Testis (tissue), 3 donors: ENCODE measurements around the gene SMARCC2. TPM values are rescaled to one million over a fixed set of nuclear protein-coding genes. Genes with fewer than 3 reads are reported as not detected.

Source experiments
- DNase-seq: peaks from one replicate; pipeline ENCODE4 v3.0.0-alpha.2; 2019
- H3K27ac ChIP-seq, 2 donors: fragments of 200-600 bp; sonication (generic); one replicate each; pipeline ENCODE4 v1.5.1; 2019
- H3K27me3 ChIP-seq: fragments of 200-600 bp; sonication (generic); one replicate; pipeline ENCODE4 v1.5.1; 2019
- H3K36me3 ChIP-seq: fragments of 200-600 bp; sonication (generic); one replicate; pipeline ENCODE4 v1.5.1; 2017; ENCODE audit warnings: low read depth; ENCODE audit errors: missing control alignments
- H3K4me1 ChIP-seq: fragments of 200-600 bp; sonication (generic); one replicate; pipeline ENCODE4 v1.5.1; 2019
- H3K4me3 ChIP-seq, 2 donors: fragments of 200-600 bp; sonication (generic); one replicate each; pipeline ENCODE4 v1.5.1; 2017 to 2019
- H3K9me3 ChIP-seq: fragments of 200-600 bp; sonication (generic); one replicate; pipeline ENCODE4 v1.5.1; 2017
- CTCF ChIP-seq, 3 experiments: fragments of 450-650 bp in 2 of 3; fragments of 200-600 bp in 1 of 3; sonication (generic) in 1 of 3; IDR thresholded peaks; one replicate each; pipeline ENCODE4 v1.5.1; 2016 to 2019; ENCODE audit warnings: antibody characterized with exemption in 3 of 3, mild to moderate bottlenecking in 2 of 3, moderate library complexity in 1 of 3
- POLR2A ChIP-seq: fragments of 450-650 bp; IDR thresholded peaks from one replicate; pipeline ENCODE4 v1.6.1; 2017; ENCODE audit warnings: antibody characterized with exemption, mild to moderate bottlenecking, moderate library complexity
- WGBS, 2 donors: methylation state at CpG; one replicate each; pipeline ENCODE4 v1.1.5; 2018; 5-methylcytosine and 5-hydroxymethylcytosine counted together
- intact Hi-C: fragments of 100-400 bp; cut with DNase I; formaldehyde crosslinking; loops from one replicate; pipeline ENCODE4 v1.15.1; 2023; ENCODE audit warnings: low total_unique reads
- polyA plus RNA-seq: library from polyadenylated mRNA; stranded (reverse); fragments of 350-450 nt; fragmentation: Illumina TruSeq; extraction: RNeasy Lipid Tissue Mini Kit (QIAGEN cat#74804); gene quantifications from one replicate; pipeline ENCODE4 v1.2.3, GENCODE V29; 2014; ENCODE audit warnings: low read depth, low replicate concordance; ENCODE audit not compliant: insufficient read depth
- total RNA-seq, 2 donors: library from RNA; depleted of rRNA; stranded (reverse); fragments of >200 nt; gene quantifications; one replicate each; pipeline ENCODE4 v1.2.3, GENCODE V29; 2016

The SMARCC2 gene
- total and polyA plus RNA-seq, 3 donors from 2014 or later: 69.5 to 148 (median 106) TPM

GRCh38 chr12:56165369-56165768 lies 23.9 kb downstream of the SMARCC2 start:
- H3K27me3 ChIP-seq: no peaks in the 10 kb centered on the region
- WGBS, 2 donors: 17 to 70% methylated on average over 1 to 4 of the region's 4 CpGs
- no peak overlapping the region for H3K4me3 ChIP-seq
- intact Hi-C loops: no loop called here
- peaks cover 14% of the 10 kb centered on the region for H3K4me1 ChIP-seq
- no peak for DNase-seq
- H3K36me3 ChIP-seq: no peaks in the 10 kb centered on the region
- H3K9me3 ChIP-seq: no peaks in the 10 kb centered on the region
- no peak for TF ChIP-seq CTCF (IDR thresholded peaks at IDR 0.05)
- no peak for TF ChIP-seq POLR2A
- H3K27ac ChIP-seq: no peak overlapping the region

GRCh38 chr12:56164345-56164729 lies 24.9 kb downstream of the SMARCC2 start:
- 89% methylated on average over 17 of the region's 17 CpGs for WGBS, 2 donors
- Histone ChIP-seq H3K4me3 (no peak overlapping the region), H3K27ac (no peak overlapping the region), H3K36me3 (no peaks in the 10 kb centered on the region), H3K27me3 (no peaks in the 10 kb centered on the region), H3K4me1 (peaks cover 24% of the 10 kb centered on the region), H3K9me3 (no peaks in the 10 kb centered on the region)
- TF ChIP-seq POLR2A (no peak), CTCF (IDR thresholded peaks at IDR 0.05) (no peak)
- intact Hi-C loops: loop anchor here (5.0 kb wide), 1 partner anchor 37 kb away; the partner anchor contains the start of gene ESYT1
- no peak for DNase-seq

DNA sequence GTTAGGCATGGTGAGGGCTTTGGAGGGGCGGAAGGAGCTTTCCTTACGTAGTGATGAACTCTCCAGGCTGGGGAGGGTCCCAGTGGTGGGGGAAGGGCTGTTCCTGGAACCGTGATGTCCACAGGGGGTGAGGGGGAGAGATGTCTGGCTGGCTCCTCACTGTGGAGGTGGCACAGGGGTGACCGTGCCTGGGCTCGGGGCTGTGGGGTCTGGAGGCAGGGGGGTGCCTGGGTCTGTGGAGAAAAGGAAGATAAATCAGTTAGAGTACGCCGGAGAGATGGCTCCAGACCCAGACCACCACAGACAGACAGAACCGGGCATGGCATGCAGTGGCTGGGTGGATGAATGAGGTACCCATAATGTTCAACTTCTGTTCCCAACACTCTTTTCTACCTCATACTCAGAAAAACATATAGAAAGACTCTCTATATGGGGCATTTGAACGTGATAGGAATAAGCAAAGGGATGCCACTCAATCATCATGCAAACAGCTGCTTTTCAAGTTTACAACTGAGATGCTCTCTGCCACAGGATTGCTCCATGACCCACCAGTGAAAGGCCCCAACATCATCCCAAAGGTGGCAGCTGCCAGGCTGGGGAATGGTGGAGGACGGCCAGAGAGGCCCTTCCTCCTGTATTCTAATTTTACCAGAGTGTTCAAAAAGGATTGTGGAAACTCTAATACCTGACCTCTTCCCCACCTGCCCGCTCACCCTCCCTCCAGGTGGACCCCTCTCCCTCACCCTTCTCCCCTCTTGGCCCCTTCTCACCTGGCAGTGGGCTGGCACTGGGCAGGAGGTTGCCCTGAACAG lies 25.5 kb downstream of the SMARCC2 start:
- no peaks in the 10 kb centered on the region for H3K36me3 ChIP-seq
- no peak for DNase-seq

DNA sequence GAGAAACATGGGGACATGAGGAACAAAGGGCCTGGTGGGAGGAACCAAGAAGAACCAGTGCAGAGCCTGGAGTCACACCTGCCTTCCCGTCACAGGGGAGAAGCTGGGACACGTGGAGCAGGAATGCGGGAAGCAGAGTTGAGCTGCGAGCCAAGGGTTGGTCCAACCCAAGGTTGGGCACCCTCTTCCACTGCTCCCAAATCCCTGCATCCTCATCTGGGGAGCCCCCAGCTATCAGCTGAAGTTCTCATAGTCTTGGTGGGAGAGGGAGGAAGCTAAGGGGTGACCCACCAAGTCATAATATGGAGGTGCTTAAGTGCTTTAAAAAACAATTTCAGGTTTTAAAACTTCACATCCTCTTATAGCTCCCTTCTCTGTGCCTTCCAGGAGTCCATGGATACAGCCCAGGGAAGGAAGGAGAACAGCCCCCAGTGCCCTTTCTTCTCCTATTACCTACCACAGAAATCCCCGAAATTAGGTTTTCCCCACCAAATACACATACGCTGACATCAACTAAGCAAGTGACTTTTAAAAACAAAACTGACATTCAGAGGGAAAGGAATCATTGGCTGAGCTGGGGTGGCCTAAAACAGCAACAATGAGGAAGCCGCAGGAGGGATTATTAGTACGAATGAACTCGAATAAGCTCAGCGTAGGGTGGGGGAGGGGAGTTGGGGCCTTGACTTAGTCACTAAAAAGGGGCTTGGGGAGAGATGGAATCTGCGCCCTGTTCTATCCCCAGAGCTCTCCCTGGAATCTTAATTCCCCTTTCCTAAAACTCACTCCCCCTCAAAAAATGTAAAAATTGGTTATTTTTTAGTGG lies 26.6 kb downstream of the SMARCC2 start:
- Histone ChIP-seq H3K27ac (no peak overlapping the region), H3K36me3 (no peaks in the 10 kb centered on the region), H3K9me3 (no peaks in the 10 kb centered on the region), H3K4me1 (peaks cover 25% of the 10 kb centered on the region), H3K4me3 (no peak overlapping the region), H3K27me3 (no peaks in the 10 kb centered on the region)
- 58 to 69% methylated on average over 11 of the region's 11 CpGs for WGBS, 2 donors
- intact Hi-C loops: loop anchor here (5.0 kb wide), 1 partner anchor 35 kb away; the partner anchor contains the start of gene ESYT1
- DNase-seq: no peak
- TF ChIP-seq CTCF (IDR thresholded peaks at IDR 0.05) (no peak), POLR2A (no peak)

More for the DNA sequence above, 25.5 kb downstream of the SMARCC2 start:
- H3K9me3 ChIP-seq: no peaks in the 10 kb centered on the region
- H3K4me1 ChIP-seq: peaks cover 25% of the 10 kb centered on the region
- intact Hi-C loops: loop anchor here (5.0 kb wide), 1 partner anchor 36 kb away; the partner anchor contains the start of gene ESYT1
- WGBS, 2 donors: 63 to 77% methylated on average over 10 to 11 of the region's 11 CpGs
- no peak overlapping the region for H3K4me3 ChIP-seq
- H3K27ac ChIP-seq: no peak overlapping the region
- H3K27me3 ChIP-seq: no peaks in the 10 kb centered on the region
- TF ChIP-seq CTCF (IDR thresholded peaks at IDR 0.05) (no peak), POLR2A (no peak)
